Gastrocnemius medialis (tissue), 4 donors: Measurements from ENCODE around the gene LAMP1.

Source experiments
- CTCF ChIP-seq, 5 experiments: fragments of 450-650 bp in 3 of 5; fragments of 200-600 bp in 2 of 5; sonication (generic) in 2 of 5; IDR thresholded peaks in 4 of 5; conservative IDR thresholded peaks in 1 of 5; 1 replicate in 4 of 5; 2 replicates in 1 of 5; pipeline ENCODE4 v1.5.1; 2016 to 2019; ENCODE audit warnings: antibody characterized with exemption in 5 of 5, mild to moderate bottlenecking in 3 of 5, moderate library complexity in 3 of 5
- POLR2A ChIP-seq, 2 donors: fragments of 450-650 bp; IDR thresholded peaks; one replicate each; pipeline ENCODE4 v1.6.1; 2017; ENCODE audit warnings: antibody characterized with exemption in 2 of 2, mild to moderate bottlenecking in 2 of 2, moderate library complexity in 2 of 2

GRCh38 chr13:113273321-113273720, 23.7 kb upstream of the LAMP1 start:
- no peak for TF ChIP-seq CTCF (IDR thresholded peaks at IDR 0.05 in 4 of 5, conservative IDR thresholded peaks at IDR 0.05 in 1 of 5)
- no peak for TF ChIP-seq POLR2A (IDR thresholded peaks at IDR 0.05)
